HCT116 (cell line): Measurements from ENCODE around the gene POLK. TPM values are rescaled to one million over a fixed set of nuclear protein-coding genes. Genes with fewer than 3 reads are reported as not detected.

Source experiments
- ATAC-seq: fragments of 200-7000 bp; cut with Tn5 transposase; 2 replicates; pipeline ENCODE4 v1.9.1; 2020; ENCODE audit warnings: mild to moderate bottlenecking, moderate library complexity
- BruUV-seq: library from RNA; stranded (reverse); fragments of 400-500 nt; replicated peaks from 2 replicates; lab custom pipeline; 2021; lab: Mats Ljungman, UMichigan
- CTCF ChIA-PET: fragments of 300-600 bp; sonication (Branson Sonifier 250); formaldehyde crosslinking; loops from one replicate; lab custom pipeline; 2021; ENCODE audit warnings: antibody characterized with exemption; lab: Charles Lee
- POLR2A ChIA-PET: fragments of 300-600, 350-600 bp; sonication (Branson Sonifier 250); formaldehyde crosslinking; loops from one replicate; lab custom pipeline; 2021; ENCODE audit warnings: antibody characterized with exemption; lab: Charles Lee
- RAD21 ChIA-PET, 2 experiments: fragments of 300-600 bp; sonication (Branson Sonifier 250); formaldehyde crosslinking; loops; one replicate each; lab custom pipeline; 2023; ENCODE audit warnings: low total read pairs in 2 of 2; ENCODE audit not compliant: uncharacterized antibody in 2 of 2, unreplicated experiment in 2 of 2, low non-redundant PET in 1 of 2; lab: Charles Lee
- DNase-seq: peaks from one replicate; pipeline ENCODE4 v3.0.0-alpha.2; 2010; ENCODE audit warnings: low read depth, low spot score
- H2AFZ ChIP-seq: fragments of 200-600 bp; shearing (Covaris generic), sonication (generic); 2 replicates; pipeline ENCODE4 v1.6.1; 2017; ENCODE audit warnings: low read depth, mixed run types, mixed read lengths, antibody characterized with exemption, low read length; ENCODE audit not compliant: poor library complexity, severe bottlenecking
- H3K27ac ChIP-seq: 2 replicates; pipeline ENCODE4 v1.5.1; 2012; ENCODE audit warnings: low read depth, low read length
- H3K27me3 ChIP-seq: fragments of 200-600 bp; sonication (generic); 2 replicates; pipeline ENCODE4 v1.6.1; 2016; ENCODE audit warnings: mixed run types, low read length, mixed read lengths; ENCODE audit not compliant: insufficient read depth
- H3K36me3 ChIP-seq, 2 experiments: fragments of 200-500 bp in 1 of 2; fragments of 200-600 bp in 1 of 2; sonication (Bioruptor generic) in 1 of 2; sonication (generic) in 1 of 2; 2 replicates each; pipeline versions ENCODE4 v1.5.1 to v1.6.1; 2014 to 2016; ENCODE audit warnings: low read length in 2 of 2, inconsistent platforms in 1 of 2, mixed read lengths in 1 of 2, mixed run types in 1 of 2; ENCODE audit not compliant: insufficient read depth in 2 of 2, control insufficient read depth in 1 of 2
- H3K4me1 ChIP-seq, 2 experiments: fragments of 200-600 bp in 1 of 2; sonication (generic) in 1 of 2; 2 replicates each; pipeline versions ENCODE4 v1.5.1 to v1.6.1; 2012 to 2017; ENCODE audit warnings: low read length in 2 of 2, inconsistent platforms in 1 of 2, mild to moderate bottlenecking in 1 of 2, mixed read lengths in 1 of 2, mixed run types in 1 of 2, moderate library complexity in 1 of 2; ENCODE audit not compliant: insufficient read depth in 2 of 2, control insufficient read depth in 1 of 2
- H3K4me2 ChIP-seq: fragments of 200-600 bp; sonication (generic); 2 replicates; pipeline ENCODE4 v1.6.1; 2017; ENCODE audit warnings: mixed run types, low read length, mixed read lengths
- H3K4me3 ChIP-seq, 2 experiments: fragments of 200-600 bp in 1 of 2; sonication (generic) in 1 of 2; replicated peaks in 1 of 2; 2 replicates each; pipeline ENCODE4 v1.5.1; 2011 to 2016; ENCODE audit warnings: low read length in 2 of 2, control low read depth in 1 of 2, low read depth in 1 of 2, mild to moderate bottlenecking in 1 of 2, mixed read lengths in 1 of 2, mixed run types in 1 of 2
- H3K79me2 ChIP-seq: fragments of 200-600 bp; sonication (generic); 2 replicates; pipeline ENCODE4 v1.6.1; 2017; ENCODE audit warnings: mild to moderate bottlenecking, mixed run types, low read length, moderate library complexity, mixed read lengths; ENCODE audit not compliant: insufficient read depth
- H3K9ac ChIP-seq: fragments of 200-600 bp; sonication (generic); 2 replicates; pipeline ENCODE4 v1.6.1; 2016; ENCODE audit warnings: low read length, mixed read lengths
- H3K9me2 ChIP-seq: fragments of 200-600 bp; sonication (generic), shearing (Covaris generic); 2 replicates; pipeline ENCODE4 v1.6.1; 2017; ENCODE audit warnings: mixed run types, mild to moderate bottlenecking, moderate library complexity; ENCODE audit not compliant: insufficient read depth
- H3K9me3 ChIP-seq, 2 experiments: fragments of 200-500 bp in 1 of 2; fragments of 200-600 bp in 1 of 2; sonication (Bioruptor generic) in 1 of 2; sonication (generic) in 1 of 2; 2 replicates each; pipeline ENCODE4 v1.6.1; 2014 to 2017; ENCODE audit warnings: low read length in 2 of 2, mixed read lengths in 2 of 2, inconsistent platforms in 1 of 2, low read depth in 1 of 2, mild to moderate bottlenecking in 1 of 2, mixed run types in 1 of 2, moderate library complexity in 1 of 2; ENCODE audit not compliant: control insufficient read depth in 1 of 2, insufficient read depth in 1 of 2
- H4K20me1 ChIP-seq: fragments of 200-600 bp; sonication (generic), shearing (Covaris generic); 2 replicates; pipeline ENCODE4 v1.6.1; 2017; ENCODE audit warnings: mixed run types, mild to moderate bottlenecking, moderate library complexity; ENCODE audit not compliant: insufficient read depth
- CBX3 ChIP-seq: IDR thresholded peaks from 2 replicates; pipeline ENCODE4 v1.6.1; 2012; ENCODE audit warnings: low read depth
- CEBPB ChIP-seq: IDR thresholded peaks from 2 replicates; pipeline ENCODE4 v1.6.1; 2012; ENCODE audit warnings: low read depth
- EGR1 ChIP-seq: IDR thresholded peaks from 2 replicates; pipeline ENCODE4 v1.6.1; 2012; ENCODE audit warnings: low read depth
- ELF1 ChIP-seq: IDR thresholded peaks from 2 replicates; pipeline ENCODE4 v1.6.1; 2012; ENCODE audit warnings: low read depth, borderline replicate concordance
- EZH2 ChIP-seq: fragments of 200-600 bp; sonication (generic); IDR thresholded peaks from 2 replicates; pipeline ENCODE4 v1.6.1; 2017; ENCODE audit warnings: antibody characterized with exemption, mixed run types
- EZH2phosphoT487 ChIP-seq: fragments of 200-600 bp; IDR thresholded peaks from 2 replicates; pipeline ENCODE4 v1.6.1; 2018; ENCODE audit warnings: antibody characterized with exemption, borderline replicate concordance
- FOSL1 ChIP-seq: IDR thresholded peaks from 2 replicates; pipeline ENCODE4 v1.6.1; 2012; ENCODE audit warnings: low read depth
- JUND ChIP-seq: IDR thresholded peaks from 2 replicates; pipeline ENCODE4 v1.6.1; 2012
- POLR2A ChIP-seq: IDR thresholded peaks from 2 replicates; pipeline ENCODE4 v1.7.0; 2011; ENCODE audit warnings: borderline replicate concordance; ENCODE audit not compliant: insufficient read depth, insufficient read length; ENCODE audit errors: extremely low read depth
- SIN3A ChIP-seq: IDR thresholded peaks from 2 replicates; pipeline ENCODE4 v1.6.1; 2012; ENCODE audit warnings: low read depth
- SP1 ChIP-seq: IDR thresholded peaks from 2 replicates; pipeline ENCODE4 v1.6.1; 2012; ENCODE audit warnings: low read depth
- TCF7L2 ChIP-seq: IDR thresholded peaks from 2 replicates; pipeline ENCODE4 v1.7.0; 2011; ENCODE audit warnings: borderline replicate concordance, inconsistent platforms; ENCODE audit not compliant: insufficient read depth, insufficient read length; ENCODE audit errors: extremely low read depth
- YY1 ChIP-seq: IDR thresholded peaks from 2 replicates; pipeline ENCODE4 v1.6.1; 2011; ENCODE audit warnings: low read length, low read depth, moderate library complexity, mild to moderate bottlenecking; ENCODE audit not compliant: insufficient replicate concordance; ENCODE audit errors: extremely low read depth
- ZBTB33 ChIP-seq: IDR thresholded peaks from 2 replicates; pipeline ENCODE4 v1.6.1; 2011; ENCODE audit warnings: mild to moderate bottlenecking, low read length, moderate library complexity; ENCODE audit not compliant: insufficient replicate concordance; ENCODE audit errors: extremely low read depth
- ZNF274 ChIP-seq: fragments of 200-500 bp; sonication (Bioruptor generic); IDR thresholded peaks from 2 replicates; pipeline ENCODE4 v1.6.1; 2014; ENCODE audit warnings: mild to moderate bottlenecking, low read depth, low read length, inconsistent platforms
- intact Hi-C: fragments of 100-400 bp; cut with micrococcal nuclease; formaldehyde crosslinking; loops from 2 replicates; pipeline ENCODE4 v1.10.0; 2022
- total RNA-seq: library from RNA; stranded (reverse); gene quantifications from one replicate; pipeline ENCODE4 v1.2.1, GENCODE V29; 2021; ENCODE audit not compliant: unreplicated experiment
- TF ChIP-seq, protein P1 (sequence below): IDR thresholded peaks from 2 replicates; pipeline ENCODE4 v1.6.1; 2012
- TF ChIP-seq, protein P2 (sequence below): IDR thresholded peaks from 2 replicates; pipeline ENCODE4 v1.6.1; 2012; ENCODE audit warnings: low read depth
- TF ChIP-seq, protein P3 (sequence below): IDR thresholded peaks from 2 replicates; pipeline ENCODE4 v1.6.1; 2012
- TF ChIP-seq, protein P4 (sequence below), 3 experiments: fragments of 200-600 bp in 1 of 3; sonication (generic) in 1 of 3; IDR thresholded peaks in 2 of 3; conservative IDR thresholded peaks in 1 of 3; 2 replicates each; pipeline ENCODE4 v1.5.1; 2012 to 2017; ENCODE audit warnings: low read depth in 2 of 3, low read length in 2 of 3, antibody characterized with exemption in 1 of 3, borderline replicate concordance in 1 of 3, control low read depth in 1 of 3, mild to moderate bottlenecking in 1 of 3, mixed read lengths in 1 of 3, mixed run types in 1 of 3, moderate library complexity in 1 of 3; ENCODE audit not compliant: insufficient read depth in 1 of 3

The POLK gene
- total RNA-seq, 1 experiment from 2014 or later = 17.3 TPM

DNA sequence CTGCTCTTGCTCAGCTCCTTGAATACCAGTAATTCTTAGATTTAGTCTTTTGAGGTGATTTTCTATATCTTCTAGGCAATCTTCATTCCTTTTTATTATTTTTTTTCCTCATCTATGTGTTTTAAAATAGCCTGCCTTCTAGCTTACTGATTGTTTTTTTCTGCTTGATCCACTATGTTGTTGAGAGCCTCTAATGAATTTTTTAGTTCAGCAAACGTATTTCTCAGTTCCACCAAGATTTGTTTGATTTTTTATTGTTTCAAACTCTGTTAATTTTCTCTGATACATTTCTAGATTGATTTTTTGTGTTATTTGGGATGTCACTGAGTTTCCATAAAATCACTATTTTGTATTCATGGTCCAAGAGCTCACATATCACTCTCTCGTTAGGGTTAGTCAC lies 9.5 kb downstream of the POLK start:
- H3K9me2 ChIP-seq = no peaks in the 10 kb centered on the region; the same call in 1 of the 2 replicates
- H3K36me3 ChIP-seq = no peaks in the 10 kb centered on the region
- no peak overlapping the region for H3K4me2 ChIP-seq
- intact Hi-C loops = no loop called here
- ATAC-seq (no peak), DNase-seq (no peak)
- no peaks in the 10 kb centered on the region for H4K20me1 ChIP-seq
- ChIA-PET POLR2A (no interaction called here), RAD21 (no interaction called here), CTCF (no interaction called here)
- H3K9me3 ChIP-seq = peaks cover 0 to 3% of the 10 kb centered on the region in 2 experiments; a peak in 1 of 4 replicates
- no peak overlapping the region for H2AFZ ChIP-seq
- H3K9ac ChIP-seq = no peak overlapping the region
- H3K4me3 ChIP-seq = no peak overlapping the region
- TF ChIP-seq, protein P1, sequence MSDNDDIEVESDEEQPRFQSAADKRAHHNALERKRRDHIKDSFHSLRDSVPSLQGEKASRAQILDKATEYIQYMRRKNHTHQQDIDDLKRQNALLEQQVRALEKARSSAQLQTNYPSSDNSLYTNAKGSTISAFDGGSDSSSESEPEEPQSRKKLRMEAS = no peak
- TF ChIP-seq ZNF274 = no peak
- TF ChIP-seq ELF1 = no peak
- no peak for TF ChIP-seq FOSL1
- TF ChIP-seq, protein P2, sequence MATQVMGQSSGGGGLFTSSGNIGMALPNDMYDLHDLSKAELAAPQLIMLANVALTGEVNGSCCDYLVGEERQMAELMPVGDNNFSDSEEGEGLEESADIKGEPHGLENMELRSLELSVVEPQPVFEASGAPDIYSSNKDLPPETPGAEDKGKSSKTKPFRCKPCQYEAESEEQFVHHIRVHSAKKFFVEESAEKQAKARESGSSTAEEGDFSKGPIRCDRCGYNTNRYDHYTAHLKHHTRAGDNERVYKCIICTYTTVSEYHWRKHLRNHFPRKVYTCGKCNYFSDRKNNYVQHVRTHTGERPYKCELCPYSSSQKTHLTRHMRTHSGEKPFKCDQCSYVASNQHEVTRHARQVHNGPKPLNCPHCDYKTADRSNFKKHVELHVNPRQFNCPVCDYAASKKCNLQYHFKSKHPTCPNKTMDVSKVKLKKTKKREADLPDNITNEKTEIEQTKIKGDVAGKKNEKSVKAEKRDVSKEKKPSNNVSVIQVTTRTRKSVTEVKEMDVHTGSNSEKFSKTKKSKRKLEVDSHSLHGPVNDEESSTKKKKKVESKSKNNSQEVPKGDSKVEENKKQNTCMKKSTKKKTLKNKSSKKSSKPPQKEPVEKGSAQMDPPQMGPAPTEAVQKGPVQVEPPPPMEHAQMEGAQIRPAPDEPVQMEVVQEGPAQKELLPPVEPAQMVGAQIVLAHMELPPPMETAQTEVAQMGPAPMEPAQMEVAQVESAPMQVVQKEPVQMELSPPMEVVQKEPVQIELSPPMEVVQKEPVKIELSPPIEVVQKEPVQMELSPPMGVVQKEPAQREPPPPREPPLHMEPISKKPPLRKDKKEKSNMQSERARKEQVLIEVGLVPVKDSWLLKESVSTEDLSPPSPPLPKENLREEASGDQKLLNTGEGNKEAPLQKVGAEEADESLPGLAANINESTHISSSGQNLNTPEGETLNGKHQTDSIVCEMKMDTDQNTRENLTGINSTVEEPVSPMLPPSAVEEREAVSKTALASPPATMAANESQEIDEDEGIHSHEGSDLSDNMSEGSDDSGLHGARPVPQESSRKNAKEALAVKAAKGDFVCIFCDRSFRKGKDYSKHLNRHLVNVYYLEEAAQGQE = no peak
- TF ChIP-seq SIN3A = no peak
- TF ChIP-seq TCF7L2 = no peak
- no peak for TF ChIP-seq ZBTB33
- TF ChIP-seq CBX3 = no peak
- TF ChIP-seq CEBPB = no peak
- no peak for TF ChIP-seq SP1
- no peak for TF ChIP-seq JUND
- no peak for TF ChIP-seq EZH2phosphoT487
- TF ChIP-seq, protein P3, sequence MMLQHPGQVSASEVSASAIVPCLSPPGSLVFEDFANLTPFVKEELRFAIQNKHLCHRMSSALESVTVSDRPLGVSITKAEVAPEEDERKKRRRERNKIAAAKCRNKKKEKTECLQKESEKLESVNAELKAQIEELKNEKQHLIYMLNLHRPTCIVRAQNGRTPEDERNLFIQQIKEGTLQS = no peak
- TF ChIP-seq EGR1 = no peak
- no peak for TF ChIP-seq EZH2
- no peak for TF ChIP-seq POLR2A
- TF ChIP-seq, protein P4, sequence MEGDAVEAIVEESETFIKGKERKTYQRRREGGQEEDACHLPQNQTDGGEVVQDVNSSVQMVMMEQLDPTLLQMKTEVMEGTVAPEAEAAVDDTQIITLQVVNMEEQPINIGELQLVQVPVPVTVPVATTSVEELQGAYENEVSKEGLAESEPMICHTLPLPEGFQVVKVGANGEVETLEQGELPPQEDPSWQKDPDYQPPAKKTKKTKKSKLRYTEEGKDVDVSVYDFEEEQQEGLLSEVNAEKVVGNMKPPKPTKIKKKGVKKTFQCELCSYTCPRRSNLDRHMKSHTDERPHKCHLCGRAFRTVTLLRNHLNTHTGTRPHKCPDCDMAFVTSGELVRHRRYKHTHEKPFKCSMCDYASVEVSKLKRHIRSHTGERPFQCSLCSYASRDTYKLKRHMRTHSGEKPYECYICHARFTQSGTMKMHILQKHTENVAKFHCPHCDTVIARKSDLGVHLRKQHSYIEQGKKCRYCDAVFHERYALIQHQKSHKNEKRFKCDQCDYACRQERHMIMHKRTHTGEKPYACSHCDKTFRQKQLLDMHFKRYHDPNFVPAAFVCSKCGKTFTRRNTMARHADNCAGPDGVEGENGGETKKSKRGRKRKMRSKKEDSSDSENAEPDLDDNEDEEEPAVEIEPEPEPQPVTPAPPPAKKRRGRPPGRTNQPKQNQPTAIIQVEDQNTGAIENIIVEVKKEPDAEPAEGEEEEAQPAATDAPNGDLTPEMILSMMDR (IDR thresholded peaks at IDR 0.05 in 2 of 3, conservative IDR thresholded peaks at IDR 0.05 in 1 of 3; ENCODE audit: borderline replicate concordance in 1 of 3, insufficient read depth in 1 of 3, low read depth in 2 of 3, low read length in 2 of 3) = no peak
- no peak for TF ChIP-seq YY1
- peaks cover 75% of the 10 kb centered on the region for H3K79me2 ChIP-seq
- no peak overlapping the region for H3K27ac ChIP-seq
- H3K27me3 ChIP-seq = no peaks in the 10 kb centered on the region
- no peaks in the 10 kb centered on the region for H3K4me1 ChIP-seq
- no TSS peak for BruUV-seq
